ENCODE measurements around the gene AGR2.

DNA sequence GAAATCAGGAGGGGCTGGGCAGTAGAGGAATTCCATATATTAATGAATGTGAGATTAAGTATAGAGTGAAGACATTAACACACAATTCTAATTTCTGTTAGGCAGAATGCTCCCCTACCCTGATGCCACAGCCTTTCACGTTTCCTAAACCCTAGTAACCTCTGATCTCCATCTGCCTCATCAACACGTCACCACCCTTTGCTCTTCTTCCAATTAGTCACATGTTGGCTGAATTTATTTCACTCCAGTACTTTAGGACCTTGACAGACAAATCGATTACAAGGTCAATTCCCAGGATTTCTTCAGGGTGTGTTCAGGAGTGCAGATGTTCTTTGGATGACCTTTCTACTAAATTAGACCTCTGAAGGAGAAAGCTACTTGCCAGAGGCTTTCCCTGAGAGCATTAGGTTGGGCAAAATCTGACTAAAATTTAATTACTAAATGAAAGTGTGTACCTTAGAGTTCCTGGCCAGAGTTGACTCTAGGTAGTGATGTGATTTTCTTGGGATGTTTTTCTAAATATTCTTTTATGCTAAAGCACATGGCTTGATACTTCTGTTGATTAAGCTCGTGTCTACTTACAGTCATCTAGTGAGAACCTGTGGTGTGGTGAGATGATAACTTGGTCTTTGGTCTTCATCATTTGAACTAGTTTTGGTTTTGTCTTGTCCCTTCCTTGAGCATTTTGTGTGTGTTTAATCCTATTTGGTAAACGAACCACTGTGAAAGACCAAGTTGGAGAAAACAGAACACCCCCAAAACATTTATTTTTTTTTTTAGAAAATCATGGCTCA, 12.7 kb downstream of the AGR2 start:
- TF ChIP-seq, protein P1, sequence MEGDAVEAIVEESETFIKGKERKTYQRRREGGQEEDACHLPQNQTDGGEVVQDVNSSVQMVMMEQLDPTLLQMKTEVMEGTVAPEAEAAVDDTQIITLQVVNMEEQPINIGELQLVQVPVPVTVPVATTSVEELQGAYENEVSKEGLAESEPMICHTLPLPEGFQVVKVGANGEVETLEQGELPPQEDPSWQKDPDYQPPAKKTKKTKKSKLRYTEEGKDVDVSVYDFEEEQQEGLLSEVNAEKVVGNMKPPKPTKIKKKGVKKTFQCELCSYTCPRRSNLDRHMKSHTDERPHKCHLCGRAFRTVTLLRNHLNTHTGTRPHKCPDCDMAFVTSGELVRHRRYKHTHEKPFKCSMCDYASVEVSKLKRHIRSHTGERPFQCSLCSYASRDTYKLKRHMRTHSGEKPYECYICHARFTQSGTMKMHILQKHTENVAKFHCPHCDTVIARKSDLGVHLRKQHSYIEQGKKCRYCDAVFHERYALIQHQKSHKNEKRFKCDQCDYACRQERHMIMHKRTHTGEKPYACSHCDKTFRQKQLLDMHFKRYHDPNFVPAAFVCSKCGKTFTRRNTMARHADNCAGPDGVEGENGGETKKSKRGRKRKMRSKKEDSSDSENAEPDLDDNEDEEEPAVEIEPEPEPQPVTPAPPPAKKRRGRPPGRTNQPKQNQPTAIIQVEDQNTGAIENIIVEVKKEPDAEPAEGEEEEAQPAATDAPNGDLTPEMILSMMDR (IDR thresholded peaks at IDR 0.05), result no peak
- no peak for TF ChIP-seq POLR2A (IDR thresholded peaks at IDR 0.05)
